ENCODE results near the gene ACTRT1.

Gene ACTRT1

DNA sequence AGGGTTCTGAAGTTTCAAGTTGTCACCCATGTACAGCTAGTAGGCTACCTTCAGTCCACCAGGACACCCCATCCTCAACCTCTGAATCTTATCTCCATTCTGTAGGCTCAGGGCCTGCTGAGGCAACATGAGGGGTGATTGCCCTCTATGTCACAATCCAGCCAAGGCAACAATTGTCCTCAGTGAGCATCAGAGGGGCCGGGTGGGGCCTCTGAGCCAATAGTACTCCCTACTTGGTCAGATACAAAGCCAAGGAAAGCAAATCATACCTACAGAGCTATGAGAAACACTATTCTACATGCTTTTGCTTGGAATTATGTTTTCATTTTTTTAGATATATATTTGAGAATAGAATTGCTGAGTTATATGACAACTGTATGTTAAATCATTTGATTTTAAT, at the start of gene ACTRT1:
TSS of gene ACTRT1 (minus strand) at position 101 of the 400 bp plus-strand sequence. CDS start 197 bp downstream, outside the sequence.
- DNase-seq (ENCODE audit: low read depth in 2 of 3, low spot score in 2 of 3), result no peak

DNA sequence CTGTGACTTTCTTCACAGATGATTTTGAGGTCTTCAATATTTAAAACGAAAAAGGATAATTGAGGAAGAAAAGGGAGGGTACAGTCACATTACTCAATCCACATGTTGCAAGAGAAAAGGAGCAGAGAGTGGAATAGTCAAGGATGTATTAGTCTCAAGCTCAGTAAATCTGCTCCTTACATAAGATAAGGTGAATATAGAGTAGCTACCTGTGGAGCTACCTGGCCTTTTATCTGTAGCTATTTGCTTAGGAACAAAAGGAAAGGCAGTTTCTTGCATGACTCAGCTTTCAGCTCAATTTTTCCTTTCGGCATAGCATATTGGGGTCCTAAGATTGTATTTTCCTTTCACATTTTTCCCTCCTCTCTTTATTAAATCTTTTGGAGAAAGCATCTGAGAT, 26.3 kb upstream of the ACTRT1 start:
- DNase-seq (ENCODE audit: low read depth in 2 of 3, low spot score in 2 of 3), result no peak

DNA sequence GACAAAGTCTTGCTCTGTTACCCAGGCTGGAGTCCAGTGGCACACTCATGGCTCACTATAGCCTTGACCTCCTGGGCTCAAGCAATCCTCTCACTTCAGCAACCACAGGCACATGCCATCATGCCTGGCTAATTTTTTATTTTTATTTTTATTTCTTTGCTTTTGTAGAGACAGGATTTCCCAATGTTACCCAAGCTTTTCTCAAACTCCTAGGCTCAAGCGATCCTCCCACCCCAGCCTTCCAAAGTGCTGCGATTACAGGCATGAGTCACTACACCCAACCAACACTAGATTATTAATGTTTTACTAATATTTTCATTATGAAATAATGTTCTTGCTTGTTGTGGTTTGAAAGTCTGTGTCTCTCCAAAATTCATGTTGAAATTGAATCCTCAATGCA, 5.2 kb upstream of the ACTRT1 start:
- no peak for DNase-seq (ENCODE audit: low read depth in 2 of 3, low spot score in 2 of 3)

DNA sequence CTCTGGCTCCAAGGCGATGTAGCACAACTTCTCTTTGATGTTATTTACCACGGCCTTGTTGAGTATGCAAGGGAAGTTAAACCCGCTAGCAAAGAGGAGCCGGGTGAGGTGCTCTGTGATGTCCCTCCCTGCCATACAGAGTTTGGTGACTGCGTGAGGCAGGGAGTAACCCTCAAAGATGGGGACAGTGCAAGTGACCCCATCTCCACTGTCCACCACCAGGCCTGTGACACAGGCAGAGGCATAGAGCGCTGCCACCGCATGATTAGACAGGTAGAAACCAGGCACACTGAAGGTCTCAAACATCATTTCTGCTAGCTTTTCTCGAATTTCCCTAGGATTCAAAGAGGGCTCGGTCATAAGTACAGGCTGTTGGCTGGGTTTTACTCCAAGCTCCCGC, 677 bp downstream of the ACTRT1 start:
- no peak for DNase-seq (ENCODE audit: low read depth in 2 of 3, low spot score in 2 of 3)

DNA sequence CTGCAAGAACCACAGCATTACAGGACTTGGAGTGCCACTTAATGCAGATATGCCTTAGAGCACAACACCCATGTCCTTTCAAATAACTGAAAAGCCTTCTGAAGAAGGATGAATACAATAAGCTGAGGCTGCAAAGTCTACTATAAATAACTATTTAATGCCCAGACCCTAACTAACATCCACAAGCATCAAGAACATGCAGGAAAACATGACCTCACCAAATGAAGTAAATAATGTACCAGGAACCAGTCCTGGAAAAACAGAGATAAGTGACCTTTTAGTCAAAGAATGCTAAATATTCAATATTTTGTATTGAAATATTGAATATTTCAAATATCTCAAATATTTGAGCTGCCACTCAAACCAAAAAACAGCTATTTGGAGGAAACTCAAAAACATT, 16.9 kb downstream of the ACTRT1 start:
- no peak for DNase-seq (ENCODE audit: low read depth in 2 of 3, low spot score in 2 of 3)

DNA sequence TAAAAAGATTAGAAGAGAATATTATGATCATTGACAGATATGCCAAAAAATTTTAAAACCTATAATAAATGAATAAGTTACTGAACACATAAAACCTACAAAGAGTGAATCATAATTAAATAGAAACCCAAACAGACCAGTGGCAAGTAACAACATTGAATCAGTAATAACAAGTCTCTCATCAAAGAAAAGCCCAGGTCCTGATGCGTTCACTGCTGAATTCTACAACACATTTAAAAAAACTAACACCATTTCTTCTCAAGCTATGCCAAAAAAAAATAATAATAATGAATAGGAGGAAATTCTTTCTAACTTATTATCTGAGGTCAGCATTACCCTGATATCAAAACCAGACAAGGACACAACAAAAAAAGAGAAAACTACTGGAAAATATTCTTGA, 30.6 kb downstream of the ACTRT1 start:
- DNase-seq (ENCODE audit: low read depth in 2 of 3, low spot score in 2 of 3), result no peak

DNA sequence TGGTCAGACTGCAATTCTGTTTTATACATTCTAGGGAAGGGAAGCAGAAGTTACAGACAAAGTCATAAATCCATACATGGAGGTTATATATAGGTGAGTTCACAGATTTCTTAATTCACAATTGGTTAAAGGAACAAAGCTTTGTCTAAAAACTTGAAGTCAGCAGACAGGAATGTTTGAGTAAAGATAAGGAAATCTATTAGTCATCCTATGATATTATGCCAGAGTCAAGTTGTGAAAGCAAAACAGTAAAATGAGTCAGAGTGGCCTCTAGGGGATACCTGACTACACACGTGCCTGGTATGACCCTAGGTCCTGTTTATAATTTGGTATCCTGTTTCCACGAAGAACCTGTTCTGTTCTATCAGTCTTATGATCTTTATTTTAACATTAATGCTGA, 31.5 kb downstream of the ACTRT1 start:
- no peak for DNase-seq (ENCODE audit: low read depth in 2 of 3, low spot score in 2 of 3)

DNA sequence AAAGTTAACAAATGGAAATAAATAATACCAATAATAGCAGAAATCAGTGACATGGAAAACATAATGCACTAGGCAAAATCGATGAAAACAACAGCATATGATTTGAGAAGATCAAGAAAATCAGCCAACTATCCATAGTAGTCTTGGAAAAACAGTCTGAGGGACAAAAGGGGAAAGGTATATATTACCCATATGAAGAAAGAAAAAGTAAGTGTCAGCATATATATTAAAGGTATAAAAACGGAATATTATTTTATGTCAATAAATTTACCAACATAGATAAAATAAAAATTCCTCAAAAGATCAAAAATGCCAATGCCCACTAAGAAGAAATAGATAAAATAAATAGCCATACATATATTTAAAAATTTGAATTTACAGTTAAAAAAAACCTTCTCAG, 33.0 kb downstream of the ACTRT1 start:
- no peak for DNase-seq (ENCODE audit: low read depth in 2 of 3, low spot score in 2 of 3)

DNA sequence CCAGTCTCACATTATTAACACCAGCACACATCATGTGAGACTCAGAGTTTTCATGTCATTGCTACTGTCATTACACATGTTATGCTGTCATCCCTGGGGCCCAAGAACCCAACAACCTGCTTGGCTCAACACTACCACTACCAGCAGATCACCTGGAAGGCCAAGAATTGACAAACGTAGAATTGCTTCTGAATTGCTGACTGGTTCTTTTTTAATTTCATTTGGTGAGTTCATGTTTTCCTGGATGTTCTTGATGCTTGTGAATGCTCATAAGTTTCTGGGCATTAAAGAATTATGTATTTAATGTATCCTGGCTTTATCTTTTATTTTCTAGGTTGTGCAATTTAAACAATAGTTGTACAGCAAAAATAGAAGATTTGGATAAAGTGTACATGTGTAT, 40.2 kb downstream of the ACTRT1 start:
- no peak for DNase-seq (ENCODE audit: low read depth in 2 of 3, low spot score in 2 of 3)

DNA sequence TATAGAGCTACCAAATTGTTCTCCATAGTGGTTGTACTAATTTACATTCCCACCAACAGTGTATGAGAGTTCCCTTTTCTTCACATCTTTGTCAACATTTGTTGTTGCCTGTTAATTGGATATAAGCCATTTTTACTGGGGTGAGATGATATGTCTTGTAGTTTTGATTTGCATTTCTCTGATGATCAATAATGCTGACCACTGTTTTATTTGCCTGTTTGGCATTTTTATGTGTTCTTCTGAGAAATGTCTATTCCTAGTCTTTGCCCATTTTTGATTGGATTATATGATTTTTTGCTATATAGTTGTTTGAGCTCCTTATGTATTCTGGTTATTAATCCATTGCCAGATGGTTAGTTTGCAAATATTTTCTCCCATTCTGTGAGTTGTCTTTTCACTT, 44.3 kb downstream of the ACTRT1 start:
- no peak for DNase-seq (ENCODE audit: low read depth in 2 of 3, low spot score in 2 of 3)
